Bronchial epithelial cell (primary cell): Measurements from ENCODE around the gene CUTA. TPM values are rescaled to one million over a fixed set of nuclear protein-coding genes. Genes with fewer than 3 reads are reported as not detected.

Experiments used
- DNase-seq: peaks from one replicate; pipeline ENCODE4 v3.0.0-alpha.2; 2010; ENCODE audit warnings: low read depth
- FAIRE-seq: peaks from 2 replicates; lab custom pipeline; 2011; peaks lifted over from hg19 to GRCh38; lab: Jason Lieb, UNC
- H3K27me3 ChIP-seq: 2 replicates; pipeline ENCODE4 v1.5.1; 2011; ENCODE audit warnings: low read length; ENCODE audit not compliant: control insufficient read depth, insufficient read depth
- H3K36me3 ChIP-seq: 2 replicates; pipeline ENCODE4 v1.5.1; 2011; ENCODE audit warnings: low read length; ENCODE audit not compliant: control insufficient read depth, insufficient read depth
- H3K4me3 ChIP-seq: 2 replicates; pipeline ENCODE4 v1.5.1; 2011; ENCODE audit warnings: mild to moderate bottlenecking, low read depth, low read length, control low read depth
- total RNA-seq: library from RNA; depleted of rRNA; stranded (reverse); fragments of >200 nt; gene quantifications from 2 replicates; pipeline ENCODE4 v1.2.1, GENCODE V29; 2014
- TF ChIP-seq, protein P1 (sequence below): IDR thresholded peaks from 2 replicates; pipeline ENCODE4 v1.5.1; 2011; ENCODE audit warnings: mild to moderate bottlenecking, moderate library complexity, low read length, control low read depth, inconsistent platforms; ENCODE audit not compliant: insufficient read depth, severe bottlenecking

The CUTA gene
- total RNA-seq, 1 donor from 2014 or later = 37.1 TPM

DNA sequence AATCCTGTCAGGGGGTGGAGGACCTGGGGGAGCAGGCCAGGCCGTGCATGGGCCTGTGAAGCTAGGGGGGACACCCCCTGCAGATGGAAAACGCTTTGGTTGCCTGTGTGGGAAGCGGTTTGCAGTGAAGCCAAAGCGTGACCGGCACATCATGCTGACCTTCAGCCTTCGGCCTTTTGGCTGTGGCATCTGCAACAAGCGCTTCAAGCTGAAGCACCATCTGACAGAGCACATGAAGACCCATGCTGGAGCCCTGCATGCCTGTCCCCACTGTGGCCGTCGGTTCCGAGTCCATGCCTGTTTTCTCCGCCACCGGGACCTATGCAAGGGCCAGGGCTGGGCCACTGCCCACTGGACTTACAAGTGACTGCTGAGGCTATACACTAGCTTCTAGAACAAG, 38.2 kb upstream of the CUTA start:
- no peak for FAIRE-seq

DNA sequence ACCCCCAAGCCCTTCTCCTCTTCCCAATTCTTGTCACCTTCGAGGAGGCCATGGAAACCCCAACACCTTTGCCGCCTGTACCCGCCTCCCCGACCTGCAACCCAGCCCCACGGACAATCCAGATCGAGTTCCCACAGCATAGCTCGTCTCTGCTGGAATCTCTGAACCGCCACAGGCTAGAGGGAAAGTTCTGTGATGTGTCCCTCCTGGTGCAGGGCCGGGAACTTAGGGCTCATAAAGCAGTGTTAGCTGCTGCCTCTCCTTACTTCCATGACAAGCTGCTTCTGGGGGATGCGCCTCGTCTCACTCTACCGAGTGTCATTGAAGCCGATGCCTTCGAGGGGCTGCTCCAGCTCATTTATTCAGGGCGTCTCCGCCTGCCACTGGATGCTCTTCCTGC, 37.1 kb upstream of the CUTA start:
- TF ChIP-seq, protein P1, sequence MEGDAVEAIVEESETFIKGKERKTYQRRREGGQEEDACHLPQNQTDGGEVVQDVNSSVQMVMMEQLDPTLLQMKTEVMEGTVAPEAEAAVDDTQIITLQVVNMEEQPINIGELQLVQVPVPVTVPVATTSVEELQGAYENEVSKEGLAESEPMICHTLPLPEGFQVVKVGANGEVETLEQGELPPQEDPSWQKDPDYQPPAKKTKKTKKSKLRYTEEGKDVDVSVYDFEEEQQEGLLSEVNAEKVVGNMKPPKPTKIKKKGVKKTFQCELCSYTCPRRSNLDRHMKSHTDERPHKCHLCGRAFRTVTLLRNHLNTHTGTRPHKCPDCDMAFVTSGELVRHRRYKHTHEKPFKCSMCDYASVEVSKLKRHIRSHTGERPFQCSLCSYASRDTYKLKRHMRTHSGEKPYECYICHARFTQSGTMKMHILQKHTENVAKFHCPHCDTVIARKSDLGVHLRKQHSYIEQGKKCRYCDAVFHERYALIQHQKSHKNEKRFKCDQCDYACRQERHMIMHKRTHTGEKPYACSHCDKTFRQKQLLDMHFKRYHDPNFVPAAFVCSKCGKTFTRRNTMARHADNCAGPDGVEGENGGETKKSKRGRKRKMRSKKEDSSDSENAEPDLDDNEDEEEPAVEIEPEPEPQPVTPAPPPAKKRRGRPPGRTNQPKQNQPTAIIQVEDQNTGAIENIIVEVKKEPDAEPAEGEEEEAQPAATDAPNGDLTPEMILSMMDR = no peak
- FAIRE-seq (no peak), DNase-seq (no peak)
- H3K4me3 ChIP-seq = peak overlapping the region; percentile 88
- peaks cover 8% of the 10 kb centered on the region for H3K36me3 ChIP-seq
- no peaks in the 10 kb centered on the region for H3K27me3 ChIP-seq

More for the DNA sequence above, 38.2 kb upstream of the CUTA start:
- TF ChIP-seq, protein P1 = no peak
- no peaks in the 10 kb centered on the region for H3K27me3 ChIP-seq
- H3K36me3 ChIP-seq = peaks cover 6% of the 10 kb centered on the region
- H3K4me3 ChIP-seq = no peak overlapping the region
- no peak for DNase-seq

DNA sequence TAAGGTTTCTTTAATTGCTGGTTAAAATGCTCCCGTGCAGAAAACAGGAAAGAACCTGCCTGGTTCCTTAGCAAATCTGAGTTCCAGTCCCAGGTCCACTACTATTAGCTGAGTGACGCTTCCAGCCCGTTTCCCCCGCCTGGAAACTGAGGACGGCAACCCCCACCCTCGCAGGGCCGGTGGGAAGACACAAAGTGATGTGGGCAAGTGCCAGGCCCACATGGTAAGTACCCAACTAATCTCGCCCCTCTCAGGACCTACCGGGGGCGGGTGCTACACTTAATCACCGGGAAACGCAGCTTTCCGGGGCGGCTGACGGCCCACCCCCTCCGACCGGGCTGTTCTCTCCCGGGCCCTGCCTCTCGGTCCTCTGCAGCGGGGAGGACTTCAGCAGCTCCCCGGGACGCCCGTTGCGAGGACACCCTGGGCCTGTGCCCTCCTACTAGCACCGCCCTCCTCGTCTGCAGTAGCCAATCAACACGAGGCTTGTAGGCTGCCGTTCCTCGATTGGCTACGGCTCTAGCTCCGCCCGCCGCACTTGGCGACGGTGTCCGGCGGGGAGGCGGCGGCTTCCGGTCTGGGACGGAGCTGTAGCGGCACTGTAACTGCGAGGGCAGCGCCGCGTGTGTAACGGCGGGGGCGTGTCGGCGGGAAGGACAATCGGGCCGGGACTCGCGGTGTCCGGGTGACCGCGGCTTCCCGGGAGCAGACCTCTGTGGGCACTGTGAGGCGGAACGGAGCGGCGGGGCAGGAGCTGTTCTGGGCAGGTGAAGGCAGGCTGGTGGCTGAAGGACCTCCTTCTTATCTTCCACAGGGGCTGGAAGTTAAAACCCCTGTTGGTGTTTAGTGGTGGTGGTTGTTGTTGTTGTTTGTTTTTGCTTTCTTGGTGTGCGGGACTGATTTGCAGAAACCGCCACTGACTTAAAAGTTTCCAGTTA, 36.4 kb upstream of the CUTA start, which contains the start of gene ZBTB9:
ZBTB9 (plus strand) TSS at position 568 of the 938 bp plus-strand sequence. CDS start 525 bp downstream, outside the sequence.
- TF ChIP-seq, protein P1 = no peak
- no peak for FAIRE-seq
- H3K4me3 ChIP-seq = peak within 1 kb of the TSS; percentile 88
- H3K27me3 ChIP-seq = no peaks in the 10 kb centered on the region
- H3K36me3 ChIP-seq = peaks cover 8% of the 10 kb centered on the region
- peak; percentile 94 for DNase-seq

DNA sequence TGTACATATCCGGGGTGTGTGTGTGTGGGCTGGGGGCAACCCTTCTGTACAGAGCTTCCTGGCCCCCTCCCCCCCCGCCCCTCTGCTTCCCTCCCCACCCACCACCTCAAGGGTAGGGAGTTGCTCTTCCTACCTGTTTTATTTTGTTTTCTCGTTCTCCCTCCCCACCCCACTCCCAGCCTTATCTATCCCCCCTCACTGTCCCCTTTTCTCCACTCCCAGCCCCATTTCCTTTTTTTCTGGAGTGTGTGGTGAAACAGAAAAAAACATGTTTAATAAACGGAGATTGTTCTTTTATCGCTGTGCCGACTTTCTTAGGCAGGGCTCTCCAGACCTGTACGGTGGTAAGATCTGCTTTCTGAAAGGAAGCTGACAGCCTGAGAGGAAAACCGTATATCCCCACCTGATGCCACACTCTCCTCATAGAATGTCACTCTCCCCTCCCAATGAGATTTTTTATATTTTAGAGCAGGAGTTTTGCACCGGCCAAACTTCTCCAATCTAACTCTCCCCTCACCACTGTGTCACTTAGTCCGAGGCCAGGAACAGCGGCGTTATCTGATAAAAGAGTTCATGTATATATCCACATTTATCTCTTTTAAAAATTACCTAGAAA, 35.6 kb upstream of the CUTA start:
- DNase-seq = no peak
- Histone ChIP-seq H3K4me3 (peak overlapping the region; percentile 88), H3K36me3 (peaks cover 9% of the 10 kb centered on the region), H3K27me3 (no peaks in the 10 kb centered on the region)
- TF ChIP-seq, protein P1 = no peak
- FAIRE-seq = no peak

DNA sequence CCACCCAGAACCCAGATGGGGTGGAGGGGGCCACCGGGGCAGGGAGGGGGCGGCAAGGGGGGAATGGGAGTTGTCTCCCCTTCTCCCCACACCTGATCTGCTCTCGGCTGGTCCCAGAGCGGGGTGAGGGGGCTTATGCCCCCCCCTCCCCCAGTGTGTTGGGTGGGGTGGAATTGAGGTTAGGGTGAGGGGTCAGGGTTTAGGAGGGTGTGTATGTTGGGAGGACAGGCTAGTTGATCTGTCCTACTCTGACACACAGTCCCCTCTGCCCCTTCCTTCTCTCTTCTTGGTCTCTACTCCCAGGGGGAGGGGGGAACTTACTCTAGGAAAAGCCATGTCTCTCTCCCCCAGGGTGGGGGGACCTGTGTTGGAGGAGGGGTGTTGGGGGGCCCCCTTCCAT, 34.6 kb upstream of the CUTA start:
- Histone ChIP-seq H3K36me3 (peaks cover 14% of the 10 kb centered on the region), H3K4me3 (no peak overlapping the region), H3K27me3 (no peaks in the 10 kb centered on the region)
- TF ChIP-seq, protein P1 = no peak
- FAIRE-seq = no peak
- no peak for DNase-seq
